Dorsolateral prefrontal cortex (tissue), 118 donors: Measurements from ENCODE around the gene ZNF300. TPM values are rescaled to one million over a fixed set of nuclear protein-coding genes. Genes with fewer than 3 reads are reported as not detected.

Source experiments
- total RNA-seq, 120 experiments: library from RNA; stranded (reverse); gene quantifications; one replicate each; pipeline versions ENCODE4 v1.2.3 to v1.2.4, GENCODE V29; 2022

The ZNF300 gene
- total RNA-seq, 120 experiments from 2014 or later, result 0.96 to 7.3 (median 2.6) TPM

Other genes with a start within 250 kb of the ZNF300 start
- 1 to 10 TPM in 119 of 120 experiments, under 1 TPM in 1; 0.60 to 9.2 (median 3.8) TPM for gene MYOZ3, start 243.7 kb downstream of the ZNF300 start, total RNA-seq
- 10 to 100 TPM; 36.7 to 64.8 (median 47.0) TPM for gene RBM22, start 203.9 kb downstream of the ZNF300 start, total RNA-seq
- 100 to 1,000 TPM in 28 of 120 experiments, 10 to 100 TPM in 92; 75.7 to 114 (median 94.9) TPM for gene DCTN4, start 146.0 kb downstream of the ZNF300 start, total RNA-seq
- gene SMIM3, start 126.2 kb downstream of the ZNF300 start, total RNA-seq, result 10 to 100 TPM in 38 of 120 experiments, 1 to 10 TPM in 82; 4.2 to 37.5 (median 8.9) TPM
- 1 to 10 TPM in 7 of 120 experiments, under 1 TPM in 26, not detected in 87; 0.25 to 2.5 (median 0.55) TPM for gene IRGM, start 58.5 kb downstream of the ZNF300 start, total RNA-seq
- gene GPX3, start 115.6 kb upstream of the ZNF300 start, total RNA-seq, result 100 to 1,000 TPM in 5 of 120 experiments, 10 to 100 TPM in 115; 15.1 to 151 (median 46.9) TPM
- 10 to 100 TPM; 39.3 to 76.8 (median 57.4) TPM for gene TNIP1, start 176.1 kb upstream of the ZNF300 start, total RNA-seq